ENCODE data around the gene GRB10.

The GRB10 gene

GRCh38 chr7:50782375-50783208, at the start of gene GRB10:
Gene GRB10 (minus strand): TSS chr7:50782896. CDS start chr7:50732322, 50,574 bp downstream.
- peak; percentile 26 for DNase-seq

GRCh38 chr7:50828801-50829200, 46.1 kb upstream of the GRB10 start:
- no peak for DNase-seq

GRCh38 chr7:50828116-50828515, 45.4 kb upstream of the GRB10 start:
- no peak for DNase-seq

GRCh38 chr7:50827281-50827680, 44.6 kb upstream of the GRB10 start:
- DNase-seq, result no peak

- no peak for DNase-seq
These were observed 43.9 kb upstream of the GRB10 start for GRCh38 chr7:50826371-50827172.

GRCh38 chr7:50825465-50825864, 42.8 kb upstream of the GRB10 start:
- DNase-seq, result no peak

GRCh38 chr7:50824882-50825281, 42.2 kb upstream of the GRB10 start:
- DNase-seq, result no peak

- no peak for DNase-seq
These were observed 40.0 kb upstream of the GRB10 start for GRCh38 chr7:50822706-50823105.

GRCh38 chr7:50822110-50822509, 39.4 kb upstream of the GRB10 start:
- no peak for DNase-seq

- no peak for DNase-seq
These were observed 38.8 kb upstream of the GRB10 start for GRCh38 chr7:50821457-50822008.

- no peak for DNase-seq
These were observed 35.6 kb upstream of the GRB10 start for GRCh38 chr7:50818324-50818723.

GRCh38 chr7:50817561-50817960, 34.9 kb upstream of the GRB10 start:
- no peak for DNase-seq

- no peak for DNase-seq
These were observed 32.4 kb upstream of the GRB10 start for GRCh38 chr7:50815138-50815537.

GRCh38 chr7:50814166-50814565, 31.5 kb upstream of the GRB10 start:
- no peak for DNase-seq

GRCh38 chr7:50812841-50813475, 30.3 kb upstream of the GRB10 start:
- DNase-seq, result no peak

- no peak for DNase-seq
These were observed 29.4 kb upstream of the GRB10 start for GRCh38 chr7:50812094-50812493.

GRCh38 chr7:50808282-50808888, 25.7 kb upstream of the GRB10 start:
- DNase-seq, result no peak

GRCh38 chr7:50807026-50807730, 24.5 kb upstream of the GRB10 start:
- no peak for DNase-seq

- DNase-seq, result no peak
These were observed 23.4 kb upstream of the GRB10 start for GRCh38 chr7:50806143-50806542.

- no peak for DNase-seq
These were observed 22.9 kb upstream of the GRB10 start for GRCh38 chr7:50805447-50806125.
